Right lobe of liver (tissue), 4 donors: Measurements from ENCODE around the gene TNFRSF13B.

ENCODE experiments used
- CTCF ChIP-seq, 4 donors: fragments of 200-600 bp in 3 of 4; fragments of 450-650 bp in 1 of 4; IDR thresholded peaks; one replicate each; pipeline versions ENCODE4 v1.5.1 to v1.8.0; 2016 to 2022; ENCODE audit warnings: antibody characterized with exemption in 4 of 4, mild to moderate bottlenecking in 2 of 4
- POLR2A ChIP-seq: fragments of 450-650 bp; IDR thresholded peaks from one replicate; pipeline ENCODE4 v1.6.1; 2017; ENCODE audit warnings: antibody characterized with exemption, mild to moderate bottlenecking
- donor health status: DM: no; HTN: no; CAD: no.
- donor health status: DM: no; HTN: no; CAD: no.
- donor health status: DM: no; HTN: yes; CAD: no.

DNA sequence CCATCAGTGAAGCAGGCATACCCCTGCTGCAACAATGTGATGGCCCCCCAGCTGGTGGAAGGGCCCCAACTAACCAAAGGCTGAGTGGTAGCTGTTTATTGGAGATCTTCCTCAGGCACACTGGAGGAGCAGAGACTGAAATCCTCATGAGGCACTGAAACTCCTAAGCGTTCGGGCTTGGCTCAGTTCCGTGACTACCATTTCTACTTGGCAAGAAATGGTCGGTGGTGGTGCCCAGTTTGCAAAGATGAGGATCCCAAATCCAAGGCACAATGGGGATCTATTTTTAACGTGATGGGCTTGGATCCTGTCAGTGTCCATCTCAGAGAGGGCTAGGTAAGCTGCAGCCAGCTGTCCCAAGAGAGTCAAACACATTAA lies 82.8 kb downstream of the TNFRSF13B start:
- no peak for TF ChIP-seq CTCF (IDR thresholded peaks at IDR 0.05)
- TF ChIP-seq POLR2A: no peak
